AG04449 (cell line): Measurements from ENCODE around the gene ZEB2.

Experiments used
- CTCF ChIA-PET: fragments of 350-600 bp; formaldehyde crosslinking; extraction: SDS; loops from one replicate; lab custom pipeline; 2021; ENCODE audit warnings: antibody characterized with exemption; lab: Yijun Ruan, JAX
- POLR2A ChIA-PET: fragments of 400-600, 350-600 bp; formaldehyde crosslinking; extraction: SDS; loops from one replicate; lab custom pipeline; 2020; ENCODE audit warnings: antibody characterized with exemption, inconsistent platforms; lab: Yijun Ruan, JAX
- DNase-seq: peaks from one replicate; pipeline ENCODE4 v3.0.0-alpha.2; 2010; ENCODE audit warnings: low read depth, low spot score
- H3K4me3 ChIP-seq: 2 replicates; pipeline ENCODE4 v1.5.1; 2011; ENCODE audit warnings: low read depth, mild to moderate bottlenecking, control low read depth, low read length
- CTCF ChIP-seq: IDR thresholded peaks from one replicate; pipeline ENCODE4 v1.5.1; 2011; ENCODE audit warnings: mild to moderate bottlenecking, moderate library complexity, low read length, control low read depth, inconsistent platforms; ENCODE audit not compliant: insufficient read depth; ENCODE audit errors: missing control alignments

ZEB2 gene

GRCh38 chr2:144350151-144350802 is 169.6 kb downstream of the ZEB2 start:
- TF ChIP-seq CTCF, result no peak
- no peak for DNase-seq
- no peak overlapping the region for H3K4me3 ChIP-seq
- POLR2A ChIA-PET, result no interaction called here
- CTCF ChIA-PET, result no interaction called here

- POLR2A ChIA-PET, result no interaction called here
- no peak for DNase-seq
- H3K4me3 ChIP-seq, result no peak overlapping the region
- TF ChIP-seq CTCF, result no peak
- CTCF ChIA-PET, result no interaction called here
These were observed 170.2 kb downstream of the ZEB2 start for GRCh38 chr2:144349674-144350073.

DNA sequence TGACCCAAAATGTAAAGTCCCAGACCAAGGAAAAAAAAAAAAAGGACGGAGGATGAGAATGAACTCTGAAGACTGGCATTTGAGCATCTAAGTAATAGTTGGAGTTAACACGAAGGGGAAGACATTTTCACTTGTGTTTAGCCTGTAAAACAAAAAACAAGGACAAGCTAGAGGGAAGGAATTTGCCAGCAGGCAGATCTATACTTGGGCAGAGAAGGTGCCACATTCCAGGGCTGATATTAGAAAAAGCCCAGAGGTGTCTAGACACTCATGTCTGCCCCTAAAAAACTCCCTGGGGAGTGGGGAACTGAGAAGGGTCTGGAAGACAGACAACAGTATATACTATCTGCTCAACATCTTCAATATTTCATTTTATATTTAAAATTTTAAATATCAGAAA is 171.1 kb downstream of the ZEB2 start:
- no peak for DNase-seq
- POLR2A ChIA-PET, result no interaction called here
- CTCF ChIA-PET, result no interaction called here
- no peak for TF ChIP-seq CTCF
- no peak overlapping the region for H3K4me3 ChIP-seq

DNA sequence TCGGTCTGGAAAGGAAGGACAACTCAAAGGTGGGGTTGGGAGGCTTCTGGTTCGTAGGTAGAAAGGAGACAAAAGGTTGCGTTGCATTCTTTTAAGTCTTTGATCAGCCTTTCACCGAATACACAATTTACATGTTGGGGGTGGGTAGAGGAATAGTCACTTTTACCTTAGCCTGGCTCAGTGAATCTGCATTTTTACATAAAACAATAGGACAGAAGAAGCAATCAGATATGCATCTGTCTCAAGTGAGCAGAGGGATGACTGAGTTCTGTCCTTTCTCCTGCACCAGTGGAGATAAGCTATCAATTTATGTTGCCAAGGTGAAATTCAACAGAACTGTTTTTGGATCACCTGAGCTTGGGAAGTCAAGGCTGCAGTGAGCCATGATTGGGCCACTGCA is 173.7 kb downstream of the ZEB2 start:
- H3K4me3 ChIP-seq, result no peak overlapping the region
- CTCF ChIA-PET, result interaction anchor here (1.2 kb wide), 1 partner anchor 11 kb away, joined by 3 read pairs; no protein-coding TSS in a partner anchor
- DNase-seq, result no peak
- POLR2A ChIA-PET, result no interaction called here
- no peak for TF ChIP-seq CTCF

GRCh38 chr2:144343145-144343544 is 176.8 kb downstream of the ZEB2 start:
- CTCF ChIA-PET, result interaction anchor here (1.5 kb wide), 1 partner anchor 10 kb away, joined by 3 read pairs; no protein-coding TSS in a partner anchor
- no peak overlapping the region for H3K4me3 ChIP-seq
- POLR2A ChIA-PET, result no interaction called here
- no peak for TF ChIP-seq CTCF
- DNase-seq, result no peak

DNA sequence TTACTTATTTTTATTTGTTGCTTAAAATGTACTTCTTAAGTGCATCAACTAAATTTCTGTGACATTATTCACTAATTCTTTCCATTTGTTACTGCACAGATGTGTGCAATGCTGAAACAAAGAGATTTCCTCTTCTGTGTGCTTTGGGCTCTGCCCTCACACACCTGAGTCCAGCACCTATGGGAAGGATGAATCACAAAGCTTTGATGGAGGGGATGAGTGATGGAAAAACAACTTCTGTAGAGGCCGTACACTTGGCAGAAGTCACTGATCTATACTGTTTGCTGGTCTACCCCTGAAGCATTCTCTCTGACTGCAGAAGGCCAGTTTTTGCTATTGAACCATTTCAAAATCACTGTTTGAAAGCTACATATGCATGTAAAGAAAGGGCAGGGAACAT is 178.4 kb downstream of the ZEB2 start:
- DNase-seq, result no peak
- ChIA-PET CTCF (no interaction called here), POLR2A (no interaction called here)
- no peak overlapping the region for H3K4me3 ChIP-seq
- TF ChIP-seq CTCF, result no peak
